ENCODE measurements around the gene VILL.

VILL gene

GRCh38 chr3:37990527-37990926 lies at the start of gene VILL:
VILL (plus strand) TSS chr3:37990786; CDS start chr3:37993673, 2,887 bp downstream.
- DNase-seq = no peak

- DNase-seq = no peak
Observed at GRCh38 chr3:37941608-37942508, 48.7 kb upstream of the VILL start.

- no peak for DNase-seq
Observed at GRCh38 chr3:37942646-37943045, 47.9 kb upstream of the VILL start.

- no peak for DNase-seq
Observed at GRCh38 chr3:37943126-37943525, 47.5 kb upstream of the VILL start.

GRCh38 chr3:37943631-37944314 lies 46.8 kb upstream of the VILL start:
- no peak for DNase-seq

- DNase-seq = no peak
Observed at GRCh38 chr3:37944391-37944842, 46.2 kb upstream of the VILL start.

GRCh38 chr3:37945156-37945806 lies 45.3 kb upstream of the VILL start:
- no peak for DNase-seq

GRCh38 chr3:37945807-37946530 lies 44.6 kb upstream of the VILL start:
- no peak for DNase-seq

GRCh38 chr3:37946531-37946889 lies 44.1 kb upstream of the VILL start:
- no peak for DNase-seq

- no peak for DNase-seq
Observed at GRCh38 chr3:37949866-37950265, 40.7 kb upstream of the VILL start.

- no peak for DNase-seq
Observed at GRCh38 chr3:37952564-37952963, 38.0 kb upstream of the VILL start.

- DNase-seq = no peak
Observed at GRCh38 chr3:37953226-37953625, 37.4 kb upstream of the VILL start.

- DNase-seq = no peak
Observed at GRCh38 chr3:37953707-37954394, 36.7 kb upstream of the VILL start.

- no peak for DNase-seq
Observed at GRCh38 chr3:37954881-37955280, 35.7 kb upstream of the VILL start.

GRCh38 chr3:37955918-37956707 lies 34.5 kb upstream of the VILL start:
- no peak for DNase-seq

- DNase-seq = no peak
Observed at GRCh38 chr3:37956723-37957538, 33.7 kb upstream of the VILL start.

GRCh38 chr3:37957539-37957936 lies 33.0 kb upstream of the VILL start:
- no peak for DNase-seq

GRCh38 chr3:37961622-37962431 lies 28.8 kb upstream of the VILL start:
- DNase-seq = no peak

GRCh38 chr3:37963016-37963415 lies 27.6 kb upstream of the VILL start:
- DNase-seq = no peak

GRCh38 chr3:37963635-37964034 lies 27.0 kb upstream of the VILL start:
- DNase-seq = no peak
